ENCODE data around the gene SMC4.

The SMC4 gene

DNA sequence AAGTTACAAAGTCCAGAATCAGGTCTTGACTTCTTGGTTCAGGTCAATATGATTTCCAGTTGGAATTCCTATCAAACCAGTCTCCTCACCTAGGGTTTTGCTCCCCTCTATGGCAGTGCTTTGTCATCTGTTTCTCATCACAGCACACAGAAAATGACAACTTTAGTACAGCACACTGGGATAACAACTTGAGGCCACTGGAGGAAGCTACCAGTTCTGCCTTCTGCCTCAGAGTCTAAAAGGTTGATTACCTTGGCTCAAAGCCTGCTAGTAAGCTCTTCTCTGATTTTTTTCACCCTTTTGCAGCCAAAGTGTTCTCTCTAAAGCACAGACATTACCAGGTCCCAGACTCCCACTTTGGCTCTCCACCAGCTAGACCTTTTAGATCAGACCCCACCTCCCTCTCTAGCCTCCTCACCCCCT lies 75.0 kb downstream of the SMC4 start:
- TF ChIP-seq CTCF (IDR thresholded peaks at IDR 0.05; ENCODE audit: control extremely low read depth, extremely low read depth, low read depth, missing control alignments), result no peak
- POLR2A ChIA-PET, result no interaction called here
- DNase-seq (ENCODE audit: extremely low spot score), result no peak
- CTCF ChIA-PET, result no interaction called here

- CTCF ChIA-PET, result no interaction called here
- TF ChIP-seq CTCF (IDR thresholded peaks at IDR 0.05; ENCODE audit: control extremely low read depth, extremely low read depth, low read depth, missing control alignments), result no peak
- POLR2A ChIA-PET, result no interaction called here
- no peak for DNase-seq (ENCODE audit: extremely low spot score)
Measured at GRCh38 chr3:160475153-160475552, 75.7 kb downstream of the SMC4 start.

DNA sequence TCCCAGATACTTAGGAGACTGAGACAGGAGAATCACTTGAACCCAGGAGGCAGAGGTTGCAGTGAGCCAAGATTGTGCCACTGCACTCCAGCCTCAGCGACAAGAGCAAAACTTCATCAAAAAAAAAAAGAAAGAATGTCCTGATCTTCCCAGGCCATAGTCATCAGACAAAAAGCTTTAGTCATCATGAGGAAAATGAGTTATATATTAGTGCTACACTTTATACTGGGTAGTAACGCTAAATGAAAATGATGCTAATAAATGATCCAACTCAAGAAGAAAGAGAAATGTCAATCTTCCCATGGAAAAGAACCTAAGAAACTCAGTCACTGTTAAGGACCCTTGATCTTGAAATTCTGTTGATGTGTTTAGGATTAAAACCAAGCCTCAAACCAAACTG lies 76.4 kb downstream of the SMC4 start:
- CTCF ChIA-PET, result no interaction called here
- no peak for TF ChIP-seq CTCF (IDR thresholded peaks at IDR 0.05; ENCODE audit: control extremely low read depth, extremely low read depth, low read depth, missing control alignments)
- DNase-seq (ENCODE audit: extremely low spot score), result no peak

GRCh38 chr3:160477750-160478149 lies 78.3 kb downstream of the SMC4 start:
- ChIA-PET CTCF (interaction anchor here (1.0 to 1.1 kb wide), 2 partner anchors 8 to 9 kb away, joined by 4 read pairs; no protein-coding TSS in a partner anchor), POLR2A (no interaction called here)

More for the DNA sequence above, 76.4 kb downstream of the SMC4 start:
- POLR2A ChIA-PET, result no interaction called here

DNA sequence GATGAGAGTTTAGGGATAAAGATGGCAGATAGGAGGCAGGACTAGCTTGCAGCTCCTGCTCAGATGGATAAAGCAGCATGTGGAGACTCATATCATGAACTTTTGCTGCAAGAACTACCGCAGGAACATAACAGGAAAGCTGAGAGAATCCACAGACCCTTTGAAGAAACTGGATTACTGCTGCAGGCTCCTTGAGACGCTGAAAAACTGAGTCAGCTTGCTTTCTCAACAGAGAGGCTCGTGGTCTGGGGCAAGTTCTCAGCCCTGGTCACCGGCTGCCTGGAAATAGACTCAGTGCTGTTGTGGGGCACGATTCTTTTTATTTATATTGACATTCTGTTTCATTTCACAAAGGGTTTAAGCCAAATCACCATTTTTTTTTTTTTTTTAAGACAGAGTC lies 78.9 kb downstream of the SMC4 start:
- no peak for DNase-seq (ENCODE audit: extremely low spot score)
- CTCF ChIA-PET, result interaction anchor here (1.1 kb wide), 1 partner anchor 10 kb away, joined by 4 read pairs; no protein-coding TSS in a partner anchor
- POLR2A ChIA-PET, result no interaction called here
- no peak for TF ChIP-seq CTCF (IDR thresholded peaks at IDR 0.05; ENCODE audit: control extremely low read depth, extremely low read depth, low read depth, missing control alignments)

More at GRCh38 chr3:160477750-160478149, 78.3 kb downstream of the SMC4 start:
- DNase-seq (ENCODE audit: extremely low spot score), result no peak
- TF ChIP-seq CTCF (IDR thresholded peaks at IDR 0.05; ENCODE audit: control extremely low read depth, extremely low read depth, low read depth, missing control alignments), result no peak

DNA sequence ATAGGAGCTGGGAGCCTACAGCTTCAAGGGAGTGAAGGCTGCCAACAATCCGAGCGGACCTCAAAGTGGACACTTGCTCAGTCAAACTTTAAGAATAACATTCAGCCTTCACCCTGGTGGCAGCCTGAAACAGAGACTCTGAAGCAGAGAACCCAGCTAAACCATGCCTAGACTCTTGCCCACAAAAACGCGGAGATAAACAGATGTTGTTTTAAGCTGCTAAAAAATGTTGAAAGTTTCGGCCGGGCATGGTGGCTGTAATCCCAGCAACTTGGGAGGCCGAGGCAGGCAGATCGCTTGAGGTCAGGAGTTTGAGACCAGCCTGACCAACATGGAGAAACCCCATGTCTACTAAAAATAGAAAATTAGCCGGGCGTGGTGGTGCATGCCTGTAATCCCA lies 79.9 kb downstream of the SMC4 start:
- ChIA-PET CTCF (interaction anchor here (1.1 kb wide), 1 partner anchor 15 kb away, joined by 3 read pairs; no protein-coding TSS in a partner anchor), POLR2A (no interaction called here)
- TF ChIP-seq CTCF (IDR thresholded peaks at IDR 0.05; ENCODE audit: control extremely low read depth, extremely low read depth, low read depth, missing control alignments), result no peak
- no peak for DNase-seq (ENCODE audit: extremely low spot score)

DNA sequence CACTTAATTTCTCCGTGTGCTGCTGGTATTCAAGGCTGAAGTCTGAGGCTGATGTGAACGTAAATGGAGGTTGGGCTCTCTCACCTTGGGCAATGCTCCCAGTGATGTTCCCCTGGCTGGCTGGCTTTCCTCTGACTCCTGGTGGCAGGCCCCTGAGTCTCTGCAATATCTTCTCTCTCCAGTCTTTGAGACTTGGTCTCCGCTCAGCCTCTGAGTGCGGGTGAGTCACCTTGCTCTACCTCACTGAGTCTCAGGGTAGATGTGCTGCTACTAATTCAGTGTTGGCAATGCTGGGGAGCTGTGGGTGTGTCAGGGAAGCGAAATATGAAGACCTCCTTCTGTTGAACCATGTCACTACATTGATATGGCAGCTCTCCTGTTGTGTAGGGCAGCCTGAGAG lies 81.5 kb downstream of the SMC4 start:
- ChIA-PET POLR2A (no interaction called here), CTCF (interaction anchor here (1.2 to 2.1 kb wide), 3 partner anchors 8 to 22 kb away, joined by 5 to 9 read pairs (median 8); no protein-coding TSS in a partner anchor)
- DNase-seq (ENCODE audit: extremely low spot score), result no peak
- TF ChIP-seq CTCF (IDR thresholded peaks at IDR 0.05; ENCODE audit: control extremely low read depth, extremely low read depth, low read depth, missing control alignments), result no peak
